Fibroblast of lung (primary cell): ENCODE results near the gene KLHL29.

Experiments used
- CTCF ChIP-seq, 2 donors: IDR thresholded peaks in 1 of 2; conservative IDR thresholded peaks in 1 of 2; 1 replicate in 1 of 2; 2 replicates in 1 of 2; pipeline ENCODE4 v1.5.1; 2011 to 2012; ENCODE audit warnings: low read length in 2 of 2, control low read depth in 1 of 2, inconsistent platforms in 1 of 2, low read depth in 1 of 2, mild to moderate bottlenecking in 1 of 2
- EZH2 ChIP-seq: IDR thresholded peaks from 2 replicates; pipeline ENCODE4 v1.5.1; 2012; ENCODE audit warnings: low read length, control low read depth, mild to moderate bottlenecking; ENCODE audit errors: missing control alignments

GRCh38 chr2:23587341-23587880, 202.4 kb downstream of the KLHL29 start:
- TF ChIP-seq CTCF (conservative IDR thresholded peaks at IDR 0.05 in 1 of 2, IDR thresholded peaks at IDR 0.05 in 1 of 2; ENCODE audit: low read depth in 1 of 2, low read length in 2 of 2) (no peak), EZH2 (no peak)
